Stomach (tissue), 4 donors: Measurements from ENCODE around the gene DENND5A.

Source experiments
- EP300 ChIP-seq: sonication (generic); formaldehyde crosslinking; IDR thresholded peaks from one replicate; pipeline ENCODE4 v1.6.1; 2017; ENCODE audit warnings: antibody characterized with exemption
- POLR2A ChIP-seq, 4 donors: fragments of 450-650 bp; IDR thresholded peaks; one replicate each; pipeline ENCODE4 v1.6.1; 2016; ENCODE audit warnings: antibody characterized with exemption in 4 of 4, control low read depth in 2 of 4, mild to moderate bottlenecking in 1 of 4, moderate library complexity in 1 of 4
- POLR2AphosphoS5 ChIP-seq, 3 donors: sonication (generic); formaldehyde crosslinking; IDR thresholded peaks; one replicate each; pipeline ENCODE4 v1.6.1; 2016; ENCODE audit warnings: antibody characterized with exemption in 3 of 3
- TF ChIP-seq, protein P1 (sequence below), 7 experiments: fragments of 450-650 bp in 4 of 7; fragments of 200-600 bp in 3 of 7; sonication (generic) in 3 of 7; IDR thresholded peaks; one replicate each; pipeline ENCODE4 v1.5.1; 2016 to 2019; ENCODE audit warnings: antibody characterized with exemption in 7 of 7, control low read depth in 2 of 7, mild to moderate bottlenecking in 1 of 7

DNA sequence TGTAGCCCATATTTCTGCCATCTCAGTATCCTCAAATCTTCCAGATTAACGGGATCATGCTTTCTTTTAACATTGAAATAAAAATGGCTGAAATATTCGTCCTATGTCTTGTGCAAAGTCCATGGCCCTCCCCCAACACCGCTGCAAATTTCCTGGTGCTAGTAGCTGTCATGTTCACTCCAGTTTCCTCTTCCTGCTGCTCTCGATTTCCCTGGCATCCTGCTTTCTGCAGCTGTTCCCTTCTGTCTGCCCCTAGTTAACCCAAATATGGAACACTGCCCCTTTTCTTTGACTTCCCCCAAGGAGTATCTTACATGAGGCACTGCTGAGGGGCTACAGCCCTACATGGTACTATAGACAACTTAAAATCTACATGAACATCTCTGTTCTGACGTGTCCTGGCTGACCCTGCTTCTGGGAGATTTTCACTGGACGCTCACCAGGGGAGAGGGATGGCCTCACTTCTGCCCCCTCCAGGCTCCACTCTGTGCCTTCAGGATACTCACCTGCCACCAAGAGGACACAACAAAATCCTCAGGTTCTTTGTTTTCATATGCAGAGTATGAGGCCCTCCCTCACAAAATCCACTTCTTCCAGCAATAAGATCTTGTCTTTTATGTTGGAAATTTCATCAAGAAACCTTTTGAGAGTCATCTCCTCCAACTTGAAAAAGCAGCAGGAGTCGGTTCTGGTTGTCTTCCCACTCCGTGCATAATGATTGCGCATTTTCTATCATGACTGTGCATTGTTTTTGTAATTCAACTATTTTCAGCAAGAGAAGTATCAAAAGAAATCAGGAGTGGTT lies 144.3 kb downstream of the DENND5A start:
- TF ChIP-seq POLR2A (IDR thresholded peaks at IDR 0.05), result no peak
- TF ChIP-seq, protein P1, sequence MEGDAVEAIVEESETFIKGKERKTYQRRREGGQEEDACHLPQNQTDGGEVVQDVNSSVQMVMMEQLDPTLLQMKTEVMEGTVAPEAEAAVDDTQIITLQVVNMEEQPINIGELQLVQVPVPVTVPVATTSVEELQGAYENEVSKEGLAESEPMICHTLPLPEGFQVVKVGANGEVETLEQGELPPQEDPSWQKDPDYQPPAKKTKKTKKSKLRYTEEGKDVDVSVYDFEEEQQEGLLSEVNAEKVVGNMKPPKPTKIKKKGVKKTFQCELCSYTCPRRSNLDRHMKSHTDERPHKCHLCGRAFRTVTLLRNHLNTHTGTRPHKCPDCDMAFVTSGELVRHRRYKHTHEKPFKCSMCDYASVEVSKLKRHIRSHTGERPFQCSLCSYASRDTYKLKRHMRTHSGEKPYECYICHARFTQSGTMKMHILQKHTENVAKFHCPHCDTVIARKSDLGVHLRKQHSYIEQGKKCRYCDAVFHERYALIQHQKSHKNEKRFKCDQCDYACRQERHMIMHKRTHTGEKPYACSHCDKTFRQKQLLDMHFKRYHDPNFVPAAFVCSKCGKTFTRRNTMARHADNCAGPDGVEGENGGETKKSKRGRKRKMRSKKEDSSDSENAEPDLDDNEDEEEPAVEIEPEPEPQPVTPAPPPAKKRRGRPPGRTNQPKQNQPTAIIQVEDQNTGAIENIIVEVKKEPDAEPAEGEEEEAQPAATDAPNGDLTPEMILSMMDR (IDR thresholded peaks at IDR 0.05), result no peak
- no peak for TF ChIP-seq POLR2AphosphoS5 (IDR thresholded peaks at IDR 0.05)
- TF ChIP-seq EP300, result no peak
